ENCODE measurements around the gene PHF21B. TPM values are rescaled to one million over a fixed set of nuclear protein-coding genes. Genes with fewer than 3 reads are reported as not detected.

PHF21B gene
- total and polyA plus RNA-seq, 2 donors (not counting 1 experiment from before 2014, with no cell fraction given): 0.17 TPM; not detected in 1

GRCh38 chr22:44848791-44849420 lies 160.9 kb downstream of the PHF21B start:
- Histone ChIP-seq H4K20me1 (ENCODE audit: control insufficient read depth, extremely low read depth, insufficient read depth, low read length) (no peaks in the 10 kb centered on the region), H3K27me3 (ENCODE audit: control insufficient read depth, insufficient read depth, low read length) (no peaks in the 10 kb centered on the region), H3K27ac (ENCODE audit: insufficient read depth, low read length) (no peak overlapping the region), H3K4me3 (replicated peaks in 1 of 4; ENCODE audit: control extremely low read depth in 1 of 4, insufficient read depth in 1 of 4, low read depth in 3 of 4, low read length in 4 of 4) (no peak overlapping the region), H3K4me1 (ENCODE audit: control insufficient read depth, extremely low read depth, insufficient read depth, low read length) (no peaks in the 10 kb centered on the region), H3K9me3 (ENCODE audit: control insufficient read depth, insufficient read depth, low read depth, low read length) (no peaks in the 10 kb centered on the region), H3K9ac (ENCODE audit: insufficient read depth, low read length) (no peak overlapping the region), H3K4me2 (ENCODE audit: extremely low read depth, insufficient read depth, low read length) (no peak overlapping the region), H2AFZ (ENCODE audit: low read length) (no peak overlapping the region), H3K79me2 (ENCODE audit: control insufficient read depth, insufficient read depth, low read length) (no peaks in the 10 kb centered on the region), H3K36me3 (ENCODE audit: control insufficient read depth, insufficient read depth, low read length) (no peaks in the 10 kb centered on the region)
- TF ChIP-seq CTCF (conservative IDR thresholded peaks at IDR 0.05 in 1 of 2, IDR thresholded peaks at IDR 0.05 in 1 of 2; ENCODE audit: low read depth in 1 of 2, low read length in 2 of 2) (no peak), EZH2 (IDR thresholded peaks at IDR 0.05; ENCODE audit: low read length, missing control alignments) (no peak)
- DNase-seq (ENCODE audit: low read depth in 2 of 2): no peak

GRCh38 chr22:44848296-44848741 lies 161.5 kb downstream of the PHF21B start:
- Histone ChIP-seq H2AFZ (ENCODE audit: low read length) (no peak overlapping the region), H3K36me3 (ENCODE audit: control insufficient read depth, insufficient read depth, low read length) (no peaks in the 10 kb centered on the region), H3K79me2 (ENCODE audit: control insufficient read depth, insufficient read depth, low read length) (no peaks in the 10 kb centered on the region), H3K4me3 (replicated peaks in 1 of 4; ENCODE audit: control extremely low read depth in 1 of 4, insufficient read depth in 1 of 4, low read depth in 3 of 4, low read length in 4 of 4) (no peak overlapping the region), H3K9me3 (ENCODE audit: control insufficient read depth, insufficient read depth, low read depth, low read length) (no peaks in the 10 kb centered on the region), H3K27ac (ENCODE audit: insufficient read depth, low read length) (no peak overlapping the region), H3K4me1 (ENCODE audit: control insufficient read depth, extremely low read depth, insufficient read depth, low read length) (no peaks in the 10 kb centered on the region), H3K9ac (ENCODE audit: insufficient read depth, low read length) (no peak overlapping the region), H3K27me3 (ENCODE audit: control insufficient read depth, insufficient read depth, low read length) (no peaks in the 10 kb centered on the region), H4K20me1 (ENCODE audit: control insufficient read depth, extremely low read depth, insufficient read depth, low read length) (no peaks in the 10 kb centered on the region), H3K4me2 (ENCODE audit: extremely low read depth, insufficient read depth, low read length) (no peak overlapping the region)
- no peak for DNase-seq (ENCODE audit: low read depth in 2 of 2)
- TF ChIP-seq CTCF (conservative IDR thresholded peaks at IDR 0.05 in 1 of 2, IDR thresholded peaks at IDR 0.05 in 1 of 2; ENCODE audit: low read depth in 1 of 2, low read length in 2 of 2) (no peak), EZH2 (IDR thresholded peaks at IDR 0.05; ENCODE audit: low read length, missing control alignments) (no peak)

GRCh38 chr22:44847892-44848291 lies 161.9 kb downstream of the PHF21B start:
- Histone ChIP-seq H3K79me2 (ENCODE audit: control insufficient read depth, insufficient read depth, low read length) (no peaks in the 10 kb centered on the region), H3K27me3 (ENCODE audit: control insufficient read depth, insufficient read depth, low read length) (no peaks in the 10 kb centered on the region), H3K4me2 (ENCODE audit: extremely low read depth, insufficient read depth, low read length) (no peak overlapping the region), H3K9ac (ENCODE audit: insufficient read depth, low read length) (no peak overlapping the region), H3K27ac (ENCODE audit: insufficient read depth, low read length) (no peak overlapping the region), H3K4me3 (replicated peaks in 1 of 4; ENCODE audit: control extremely low read depth in 1 of 4, insufficient read depth in 1 of 4, low read depth in 3 of 4, low read length in 4 of 4) (no peak overlapping the region), H2AFZ (ENCODE audit: low read length) (no peak overlapping the region), H3K9me3 (ENCODE audit: control insufficient read depth, insufficient read depth, low read depth, low read length) (no peaks in the 10 kb centered on the region), H3K36me3 (ENCODE audit: control insufficient read depth, insufficient read depth, low read length) (no peaks in the 10 kb centered on the region), H4K20me1 (ENCODE audit: control insufficient read depth, extremely low read depth, insufficient read depth, low read length) (no peaks in the 10 kb centered on the region), H3K4me1 (ENCODE audit: control insufficient read depth, extremely low read depth, insufficient read depth, low read length) (no peaks in the 10 kb centered on the region)
- TF ChIP-seq CTCF (conservative IDR thresholded peaks at IDR 0.05 in 1 of 2, IDR thresholded peaks at IDR 0.05 in 1 of 2; ENCODE audit: low read depth in 1 of 2, low read length in 2 of 2): no peak
- no peak for DNase-seq (ENCODE audit: low read depth in 2 of 2)
